Stimulated activated CD4-positive, alpha-beta T cell treated with anti-CD3 and anti-CD28 coated beads, Interleukin-2, amount 100 ng/mL, for 24 hours (primary cell): ENCODE data around the gene GFPT2.
A peak's percentile ranks its signal among the peaks of the same experiment; 100 is the strongest.

Experiments used
- DNase-seq, 2 donors: peaks; one replicate each; pipeline ENCODE4 v3.0.0-alpha.2; 2020

GFPT2 gene

DNA sequence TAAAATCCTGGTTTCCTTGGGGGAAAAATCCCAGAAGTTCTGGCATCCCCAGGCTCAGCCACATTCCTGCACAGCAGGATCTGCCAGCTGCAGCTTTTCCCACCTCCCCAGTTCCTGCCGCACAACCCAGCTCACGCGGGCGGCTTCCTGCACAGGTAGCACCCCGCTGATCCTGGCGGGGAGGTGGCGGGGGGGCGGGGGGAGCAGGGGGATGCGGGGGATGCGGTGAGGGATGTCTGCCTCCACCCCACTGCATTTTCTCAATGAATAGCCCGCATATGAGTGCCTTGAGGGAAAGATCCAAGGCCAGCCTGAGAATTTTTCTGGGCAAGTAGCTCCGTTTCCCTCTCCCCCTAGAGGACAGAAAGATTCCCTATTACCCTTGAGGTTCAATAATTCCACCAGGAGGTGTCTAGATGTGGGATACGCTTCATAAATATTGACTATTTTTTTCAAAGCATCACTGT, 21.1 kb downstream of the GFPT2 start:
- DNase-seq = no peak

DNA sequence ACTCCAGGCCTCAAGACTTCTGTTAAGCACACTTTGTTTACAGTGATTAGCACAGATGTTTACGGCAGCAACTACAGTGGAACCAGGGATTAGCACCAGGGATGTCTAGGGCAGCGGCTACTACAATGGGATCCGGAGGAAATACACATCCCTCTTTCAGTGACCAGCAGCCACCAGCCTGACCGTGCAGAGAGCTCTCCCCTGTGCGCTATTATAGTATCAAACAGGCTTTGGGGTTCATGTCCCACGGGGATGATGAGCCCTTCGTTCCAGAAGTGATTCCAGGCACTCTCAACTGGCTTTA, 21.5 kb downstream of the GFPT2 start:
- no peak for DNase-seq

DNA sequence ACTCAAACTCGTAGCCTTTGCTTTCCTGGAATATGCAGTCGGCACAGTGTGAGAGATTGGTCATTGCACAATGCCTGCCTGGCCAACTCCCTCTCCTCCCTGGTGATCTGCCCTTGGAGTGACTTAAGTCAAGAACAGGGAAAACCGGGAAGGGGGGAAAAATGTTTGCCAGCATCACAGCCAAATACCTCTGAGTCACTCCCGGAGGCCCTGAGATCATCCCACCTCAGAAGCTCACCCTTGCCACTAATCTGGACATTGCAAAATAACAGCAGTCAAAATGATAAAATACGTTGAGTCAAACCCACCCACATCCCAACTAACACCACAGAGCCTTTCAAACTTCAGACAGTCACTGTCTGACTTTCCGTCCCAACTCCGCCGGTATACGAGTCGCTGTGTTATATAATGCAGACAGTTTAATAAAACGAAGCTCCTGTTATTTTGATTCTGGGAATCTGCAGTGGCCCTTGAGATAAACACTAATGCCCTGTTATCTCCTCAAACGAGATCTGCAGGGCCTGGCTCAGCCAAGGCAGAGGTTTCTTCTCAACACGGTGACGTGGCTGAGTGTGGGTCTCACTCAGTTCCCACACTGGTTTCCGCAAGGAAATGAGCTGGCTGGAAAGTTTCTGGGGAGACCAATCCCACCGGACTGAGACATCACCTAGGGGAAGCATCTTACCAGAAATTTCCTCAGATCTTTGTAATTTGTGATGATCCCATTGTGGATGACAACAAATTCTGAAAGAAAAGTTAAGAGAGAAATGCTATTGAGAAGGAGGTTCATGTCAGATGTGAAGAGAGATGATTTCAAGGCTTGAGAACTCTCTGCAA, 22.1 kb downstream of the GFPT2 start:
- DNase-seq = no peak

GRCh38 chr5:180330270-180330648, 22.9 kb downstream of the GFPT2 start:
- no peak for DNase-seq

- no peak for DNase-seq
These were observed 23.4 kb downstream of the GFPT2 start for GRCh38 chr5:180329606-180330269.

- no peak for DNase-seq
These were observed 24.0 kb downstream of the GFPT2 start for GRCh38 chr5:180329138-180329435.

DNA sequence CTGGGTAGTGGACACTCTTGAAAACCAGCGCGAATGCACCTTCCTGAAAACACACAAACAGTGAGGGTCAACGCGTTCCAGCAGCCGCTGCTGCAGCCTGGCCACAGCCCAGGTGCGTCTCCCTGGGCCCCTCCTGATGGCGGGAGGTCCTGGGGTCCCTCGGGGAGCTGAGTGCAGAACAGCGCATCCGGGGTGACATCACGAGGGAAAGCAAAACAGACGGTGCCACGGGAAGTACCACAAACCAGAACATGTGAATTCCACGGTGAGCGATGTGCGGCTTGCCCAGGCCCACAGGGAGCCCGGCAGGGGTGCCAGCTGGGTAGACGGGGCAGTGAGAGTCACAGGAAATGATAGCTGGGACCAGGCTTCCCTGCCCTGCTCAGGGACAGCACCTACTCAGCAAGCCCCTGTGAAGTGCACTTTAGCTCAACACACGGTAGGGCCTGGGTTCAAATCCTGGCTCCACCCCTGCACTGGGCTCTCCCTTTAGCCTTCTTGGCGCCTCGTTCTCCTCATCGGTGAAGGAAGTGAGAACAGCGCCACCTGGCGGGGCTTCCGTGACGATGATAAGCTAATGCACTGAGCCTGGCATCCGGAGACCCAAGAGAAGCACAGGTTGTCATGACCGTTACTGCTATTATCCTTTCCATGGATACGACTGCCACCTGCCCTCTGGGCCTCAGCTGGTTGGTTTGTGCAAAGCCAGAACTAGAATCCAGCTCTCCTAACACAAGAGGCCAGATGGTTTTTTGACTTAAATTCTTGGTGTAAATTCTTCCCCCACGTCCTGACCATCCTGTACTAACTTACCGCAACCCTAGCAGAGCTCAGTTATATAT, 24.6 kb downstream of the GFPT2 start:
- DNase-seq = peak; percentile 89 to 90

GRCh38 chr5:180326989-180327565, 26.1 kb downstream of the GFPT2 start:
- no peak for DNase-seq

DNA sequence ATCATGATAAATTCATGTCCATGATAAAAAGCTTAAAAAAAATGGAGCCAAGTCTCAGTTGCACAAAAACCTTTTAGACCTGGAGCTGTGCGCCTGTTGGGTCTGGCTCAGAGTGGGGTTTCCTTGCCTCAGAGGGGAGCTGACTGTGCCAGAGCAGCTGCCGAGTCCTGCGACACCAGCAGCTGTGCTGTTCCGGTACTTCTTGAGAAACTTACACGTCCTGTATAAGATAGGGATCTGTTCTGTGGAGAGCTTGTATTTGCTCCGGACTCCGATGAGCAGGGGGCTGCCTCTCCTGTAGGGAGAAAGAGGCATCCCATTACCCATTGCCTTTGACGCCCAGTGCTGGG, 28.6 kb downstream of the GFPT2 start:
- DNase-seq = no peak

DNA sequence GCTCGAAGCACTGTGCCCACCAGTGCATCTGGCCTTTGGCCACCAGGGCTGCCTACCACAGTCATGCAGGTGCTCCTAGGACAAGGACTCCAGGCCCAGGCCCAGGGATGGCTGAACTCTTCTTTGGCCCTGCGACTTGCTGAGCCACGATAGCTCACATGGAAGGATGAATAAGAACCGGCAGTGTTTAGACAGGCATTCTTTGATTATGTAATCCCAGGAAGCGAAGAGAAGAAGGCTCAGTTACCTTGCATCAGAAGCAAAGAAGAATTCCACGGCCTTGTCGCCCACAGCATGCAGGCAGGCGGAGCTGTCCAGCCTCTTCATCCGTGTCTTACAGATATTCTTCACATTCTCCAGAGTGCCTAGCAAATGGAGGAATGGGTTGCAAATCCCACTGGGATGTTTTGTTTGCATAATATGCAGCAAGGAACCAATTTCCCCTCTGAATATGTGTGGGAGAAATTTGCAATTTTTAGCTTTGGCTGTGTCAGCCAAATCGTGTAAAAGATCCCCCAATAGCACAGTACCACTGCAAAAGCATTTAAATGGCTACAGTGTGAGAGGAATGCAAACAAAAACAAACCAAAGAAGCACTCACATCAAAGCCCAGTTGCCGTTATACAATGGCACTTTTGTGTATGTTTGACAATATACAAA, 29.1 kb downstream of the GFPT2 start:
- DNase-seq = no peak

- no peak for DNase-seq
These were observed 30.0 kb downstream of the GFPT2 start for GRCh38 chr5:180323160-180323559.

DNA sequence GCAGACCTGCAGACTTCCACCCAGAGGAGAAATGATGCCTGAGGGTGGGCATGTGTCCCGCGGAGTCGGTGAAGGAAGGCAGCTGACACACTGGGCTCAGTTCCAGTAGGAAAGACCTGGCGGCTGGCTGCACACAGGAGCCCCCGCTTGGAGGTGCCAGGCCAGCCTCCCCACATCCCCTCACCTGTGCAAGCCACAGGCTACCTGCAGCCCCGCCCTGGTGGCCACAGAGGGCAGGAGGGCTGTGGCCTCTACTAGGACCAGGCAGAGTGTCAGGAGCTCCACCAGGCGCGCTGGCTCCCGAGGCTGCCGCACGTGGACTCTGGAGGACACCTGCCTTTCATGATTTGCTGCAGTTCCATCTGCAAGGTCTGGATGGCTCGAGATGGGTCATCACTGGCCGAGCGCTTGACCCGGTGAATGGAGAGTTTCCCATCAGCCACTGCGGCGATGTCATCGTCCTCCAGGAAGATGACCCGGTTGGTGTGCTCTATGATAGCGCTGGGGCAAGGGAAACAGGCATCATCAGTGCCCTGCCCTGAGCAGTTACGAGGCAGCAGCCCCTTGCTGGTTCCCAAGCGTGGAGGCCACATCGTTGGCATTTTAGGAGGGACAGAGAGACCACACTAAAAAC, 34.6 kb downstream of the GFPT2 start:
- DNase-seq = no peak

DNA sequence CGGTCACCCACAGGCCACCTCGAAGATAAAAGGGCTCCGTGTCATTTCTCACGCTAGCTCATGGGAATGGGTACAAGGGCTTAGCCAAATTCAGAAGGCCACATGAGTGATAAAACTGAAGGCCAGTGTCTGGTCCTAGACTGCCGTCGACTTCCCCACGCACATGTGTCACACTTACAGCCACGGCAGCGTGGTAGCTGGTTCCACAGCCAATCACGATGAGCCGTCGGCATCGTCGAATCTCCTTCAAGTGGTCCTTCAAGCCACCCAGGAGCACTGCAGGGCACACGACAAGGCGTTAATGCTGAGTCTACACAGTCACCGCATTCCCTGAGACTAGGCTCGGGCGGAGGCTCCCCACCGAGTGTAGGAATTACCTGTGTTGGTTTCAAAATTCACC, 36.5 kb downstream of the GFPT2 start:
- no peak for DNase-seq

DNA sequence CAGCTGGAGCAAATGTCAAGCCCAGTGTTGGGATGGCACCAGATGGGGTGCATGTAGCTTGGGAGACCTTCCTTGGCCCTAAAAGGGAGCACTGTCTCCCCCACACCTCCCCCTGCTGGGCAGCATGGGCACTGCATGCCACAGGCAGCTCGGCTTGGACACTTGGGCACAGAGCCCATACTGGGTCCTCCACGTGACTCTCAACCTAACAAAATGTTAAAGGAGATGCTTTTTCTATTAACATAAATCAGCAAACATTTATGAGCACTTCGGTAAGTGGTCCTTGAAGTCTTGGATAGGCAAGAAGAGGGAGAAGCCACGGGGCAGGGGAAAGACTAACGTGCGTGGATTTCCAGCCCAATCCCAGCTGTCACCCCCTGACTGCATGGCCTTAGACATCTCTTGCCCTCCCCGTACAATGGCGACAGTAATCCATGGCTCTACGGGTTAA, 37.3 kb downstream of the GFPT2 start:
- peak; percentile 82 to 84 for DNase-seq

- peak; percentile 39 to 80 for DNase-seq
These were observed 39.2 kb downstream of the GFPT2 start for GRCh38 chr5:180313677-180314505.

DNA sequence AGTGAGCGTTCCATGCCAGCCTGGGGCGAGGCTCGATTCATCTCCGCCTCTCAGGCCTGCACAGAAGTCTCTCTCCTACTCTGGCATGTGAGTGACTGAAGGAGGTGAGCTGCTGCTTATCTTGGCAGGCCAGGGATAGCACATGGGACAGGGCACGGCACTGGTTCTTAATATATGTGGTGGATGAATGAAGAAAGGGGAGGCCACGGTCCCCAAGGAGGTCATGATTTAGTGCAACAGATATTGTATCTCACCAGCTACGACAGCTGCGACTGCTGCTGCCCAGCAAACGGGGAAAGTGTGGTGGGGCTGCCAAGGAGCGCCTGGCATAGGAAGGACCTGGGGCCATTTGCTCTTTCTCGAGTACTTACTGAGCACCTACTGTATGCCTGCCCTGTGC, 41.9 kb downstream of the GFPT2 start:
- DNase-seq = no peak

DNA sequence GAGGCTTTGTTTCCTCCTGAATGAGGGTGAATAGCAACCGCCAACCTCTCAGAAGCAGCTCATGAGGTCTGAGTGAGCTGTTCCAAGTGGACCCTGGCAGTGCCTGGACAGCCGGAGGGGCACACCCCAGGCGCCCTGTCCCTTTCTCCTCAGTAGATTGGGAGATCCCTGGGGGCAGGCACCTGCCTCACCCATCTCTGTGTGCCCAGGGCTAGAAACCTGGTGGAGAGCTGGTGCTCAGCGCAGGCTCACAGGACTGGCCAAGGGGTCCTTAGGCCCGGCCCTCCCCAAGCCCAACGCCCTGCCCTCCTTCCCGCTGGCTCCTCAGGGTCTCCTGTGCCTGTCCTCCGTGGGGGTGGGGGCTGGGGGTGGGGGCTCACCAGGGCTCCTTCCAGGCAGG, 46.3 kb downstream of the GFPT2 start:
- no peak for DNase-seq

DNA sequence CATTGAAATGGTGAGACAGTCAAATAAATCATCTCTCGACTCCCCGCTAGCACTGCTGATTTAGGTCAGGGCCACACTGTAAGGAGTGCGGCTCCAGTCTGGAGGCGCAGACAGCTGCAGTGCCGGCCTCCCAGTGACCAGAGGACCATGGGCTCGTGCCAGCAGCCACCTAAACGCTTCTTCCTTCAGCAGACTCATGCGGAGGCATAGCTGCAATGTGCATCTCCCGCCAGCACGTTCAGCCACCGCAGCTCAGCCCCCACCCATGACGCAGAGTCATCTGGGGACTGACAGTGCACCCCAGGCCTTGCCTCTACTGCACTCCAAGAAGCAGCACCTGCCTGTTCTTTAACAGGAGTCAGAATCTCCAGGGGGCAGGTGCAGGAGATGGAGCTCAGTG, 47.7 kb downstream of the GFPT2 start:
- DNase-seq = no peak

GRCh38 chr5:180304431-180305375, 48.4 kb downstream of the GFPT2 start:
- DNase-seq = no peak

- no peak for DNase-seq
These were observed 49.2 kb downstream of the GFPT2 start for GRCh38 chr5:180304016-180304292.
